Stimulated activated CD4-positive, alpha-beta T cell treated with anti-CD3 and anti-CD28 coated beads, TNF-alpha, amount 100 ng/mL, for 1 hour (primary cell): ENCODE measurements around the gene EML4.
"Not testable (repeated sequence)": the region's sequence is repeated elsewhere in the genome, so short reads cannot be mapped to it uniquely, and the experiment has no call there.

ENCODE experiments used
- DNase-seq, 3 donors: peaks; one replicate each; pipeline ENCODE4 v3.0.0-alpha.2; 2020; ENCODE audit warnings: low read depth in 3 of 3, low spot score in 1 of 3

EML4 gene

GRCh38 chr2:42249284-42249683 is 80.1 kb downstream of the EML4 start:
- no peak for DNase-seq

GRCh38 chr2:42249887-42250286 is 80.7 kb downstream of the EML4 start:
- no peak for DNase-seq

GRCh38 chr2:42250925-42251324 is 81.8 kb downstream of the EML4 start:
- no peak for DNase-seq

- no peak for DNase-seq
Measured at GRCh38 chr2:42252464-42252863, 83.3 kb downstream of the EML4 start.

GRCh38 chr2:42254186-42254895 is 85.2 kb downstream of the EML4 start:
- DNase-seq: no peak

GRCh38 chr2:42256505-42256904 is 87.4 kb downstream of the EML4 start:
- no peak for DNase-seq

GRCh38 chr2:42261518-42262195 is 92.5 kb downstream of the EML4 start:
- no peak for DNase-seq

- no peak for DNase-seq
Measured at GRCh38 chr2:42266236-42266635, 97.1 kb downstream of the EML4 start.

GRCh38 chr2:42267530-42267929 is 98.4 kb downstream of the EML4 start:
- no peak for DNase-seq

GRCh38 chr2:42268528-42269151 is 99.5 kb downstream of the EML4 start:
- no peak for DNase-seq

- DNase-seq: no peak
Measured at GRCh38 chr2:42270757-42271156, 101.6 kb downstream of the EML4 start.

GRCh38 chr2:42271246-42271645 is 102.1 kb downstream of the EML4 start:
- DNase-seq: not testable (repeated sequence)

- no peak for DNase-seq
Measured at GRCh38 chr2:42274863-42275262, 105.7 kb downstream of the EML4 start.

GRCh38 chr2:42281416-42282081 is 112.4 kb downstream of the EML4 start:
- DNase-seq: no peak

GRCh38 chr2:42284019-42284418 is 114.9 kb downstream of the EML4 start:
- no peak for DNase-seq

GRCh38 chr2:42286268-42286946 is 117.3 kb downstream of the EML4 start:
- no peak for DNase-seq

GRCh38 chr2:42288811-42289210 is 119.7 kb downstream of the EML4 start:
- no peak for DNase-seq

- no peak for DNase-seq
Measured at GRCh38 chr2:42289222-42289621, 120.1 kb downstream of the EML4 start.

GRCh38 chr2:42290005-42290404 is 120.9 kb downstream of the EML4 start:
- no peak for DNase-seq

- DNase-seq: no peak
Measured at GRCh38 chr2:42293019-42293418, 123.9 kb downstream of the EML4 start.

- DNase-seq: no peak
Measured at GRCh38 chr2:42296226-42296625, 127.1 kb downstream of the EML4 start.
